Testis (tissue), 3 donors: ENCODE results near the gene COL23A1. TPM values are rescaled to one million over a fixed set of nuclear protein-coding genes. Genes with fewer than 3 reads are reported as not detected.

Source experiments
- DNase-seq: peaks from one replicate; pipeline ENCODE4 v3.0.0-alpha.2; 2019
- H3K27ac ChIP-seq, 2 donors: fragments of 200-600 bp; sonication (generic); one replicate each; pipeline ENCODE4 v1.5.1; 2019
- H3K27me3 ChIP-seq: fragments of 200-600 bp; sonication (generic); one replicate; pipeline ENCODE4 v1.5.1; 2019
- H3K36me3 ChIP-seq: fragments of 200-600 bp; sonication (generic); one replicate; pipeline ENCODE4 v1.5.1; 2017; ENCODE audit warnings: low read depth; ENCODE audit errors: missing control alignments
- H3K4me1 ChIP-seq: fragments of 200-600 bp; sonication (generic); one replicate; pipeline ENCODE4 v1.5.1; 2019
- H3K4me3 ChIP-seq, 2 donors: fragments of 200-600 bp; sonication (generic); one replicate each; pipeline ENCODE4 v1.5.1; 2017 to 2019
- H3K9me3 ChIP-seq: fragments of 200-600 bp; sonication (generic); one replicate; pipeline ENCODE4 v1.5.1; 2017
- CTCF ChIP-seq, 3 experiments: fragments of 450-650 bp in 2 of 3; fragments of 200-600 bp in 1 of 3; sonication (generic) in 1 of 3; IDR thresholded peaks; one replicate each; pipeline ENCODE4 v1.5.1; 2016 to 2019; ENCODE audit warnings: antibody characterized with exemption in 3 of 3, mild to moderate bottlenecking in 2 of 3, moderate library complexity in 1 of 3
- POLR2A ChIP-seq: fragments of 450-650 bp; IDR thresholded peaks from one replicate; pipeline ENCODE4 v1.6.1; 2017; ENCODE audit warnings: antibody characterized with exemption, mild to moderate bottlenecking, moderate library complexity
- WGBS, 2 donors: methylation state at CpG; one replicate each; pipeline ENCODE4 v1.1.5; 2018; 5-methylcytosine and 5-hydroxymethylcytosine counted together
- intact Hi-C: fragments of 100-400 bp; cut with DNase I; formaldehyde crosslinking; loops from one replicate; pipeline ENCODE4 v1.15.1; 2023; ENCODE audit warnings: low total_unique reads
- polyA plus RNA-seq: library from polyadenylated mRNA; stranded (reverse); fragments of 350-450 nt; fragmentation: Illumina TruSeq; extraction: RNeasy Lipid Tissue Mini Kit (QIAGEN cat#74804); gene quantifications from one replicate; pipeline ENCODE4 v1.2.3, GENCODE V29; 2014; ENCODE audit warnings: low read depth, low replicate concordance; ENCODE audit not compliant: insufficient read depth
- total RNA-seq, 2 donors: library from RNA; depleted of rRNA; stranded (reverse); fragments of >200 nt; gene quantifications; one replicate each; pipeline ENCODE4 v1.2.3, GENCODE V29; 2016

COL23A1 gene
- total and polyA plus RNA-seq, 3 donors from 2014 or later = 4.3 to 5.5 (median 5.0) TPM

GRCh38 chr5:178279026-178279722, 311.0 kb downstream of the COL23A1 start:
- Histone ChIP-seq H3K4me1 (no peaks in the 10 kb centered on the region), H3K27me3 (no peaks in the 10 kb centered on the region), H3K9me3 (no peaks in the 10 kb centered on the region), H3K4me3 (no peak overlapping the region), H3K27ac (no peak overlapping the region), H3K36me3 (no peaks in the 10 kb centered on the region)
- WGBS, 2 donors = 76 to 78% methylated on average over 14 of the region's 14 CpGs
- TF ChIP-seq CTCF (IDR thresholded peaks at IDR 0.05) (no peak), POLR2A (no peak)
- no peak for DNase-seq
- intact Hi-C loops = loop anchor here (10.0 kb wide), 1 partner anchor 276 kb away; no protein-coding TSS in a partner anchor

GRCh38 chr5:178278358-178279023, 311.7 kb downstream of the COL23A1 start:
- 76 to 78% methylated on average over 17 to 18 of the region's 18 CpGs for WGBS, 2 donors
- TF ChIP-seq CTCF (IDR thresholded peaks at IDR 0.05) (no peak), POLR2A (no peak)
- no peak overlapping the region for H3K27ac ChIP-seq
- no peak for DNase-seq
- no peaks in the 10 kb centered on the region for H3K4me1 ChIP-seq
- intact Hi-C loops = loop anchor here (10.0 kb wide), 1 partner anchor 276 kb away; no protein-coding TSS in a partner anchor
- H3K27me3 ChIP-seq = no peaks in the 10 kb centered on the region
- H3K9me3 ChIP-seq = no peaks in the 10 kb centered on the region
- H3K36me3 ChIP-seq = no peaks in the 10 kb centered on the region
- H3K4me3 ChIP-seq = no peak overlapping the region

- 64 to 65% methylated on average over 8 to 12 of the region's 12 CpGs for WGBS, 2 donors
- intact Hi-C loops = loop anchor here (10.0 kb wide), 1 partner anchor 277 kb away; no protein-coding TSS in a partner anchor
- H3K27ac ChIP-seq = no peak overlapping the region
- H3K9me3 ChIP-seq = no peaks in the 10 kb centered on the region
- no peaks in the 10 kb centered on the region for H3K27me3 ChIP-seq
- no peaks in the 10 kb centered on the region for H3K36me3 ChIP-seq
- no peak for DNase-seq
- H3K4me1 ChIP-seq = no peaks in the 10 kb centered on the region
- H3K4me3 ChIP-seq = no peak overlapping the region
- no peak for TF ChIP-seq CTCF (IDR thresholded peaks at IDR 0.05)
- TF ChIP-seq POLR2A = no peak
These were observed 312.3 kb downstream of the COL23A1 start for GRCh38 chr5:178277866-178278265.

GRCh38 chr5:178277346-178277745, 312.8 kb downstream of the COL23A1 start:
- H3K27me3 ChIP-seq = no peaks in the 10 kb centered on the region
- no peaks in the 10 kb centered on the region for H3K36me3 ChIP-seq
- no peak overlapping the region for H3K27ac ChIP-seq
- intact Hi-C loops = loop anchor here (10.0 kb wide), 1 partner anchor 277 kb away; no protein-coding TSS in a partner anchor
- TF ChIP-seq CTCF (IDR thresholded peaks at IDR 0.05) = no peak
- no peak for TF ChIP-seq POLR2A
- H3K4me1 ChIP-seq = no peaks in the 10 kb centered on the region
- H3K4me3 ChIP-seq = no peak overlapping the region
- H3K9me3 ChIP-seq = no peaks in the 10 kb centered on the region
- WGBS, 2 donors = 81 to 95% methylated on average over 9 of the region's 9 CpGs
- no peak for DNase-seq
